ENCODE measurements around the gene SFXN2. TPM values are rescaled to one million over a fixed set of nuclear protein-coding genes. Genes with fewer than 3 reads are reported as not detected.

Gene SFXN2
- polyA plus RNA-seq, 1 of the 3 experiments (the other 2 are of a cell fraction), result 10.2 TPM

GRCh38 chr10:102682981-102683380, 31.5 kb upstream of the SFXN2 start:
- no peaks in the 10 kb centered on the region for H4K20me1 ChIP-seq (ENCODE audit: insufficient read depth)
- TF ChIP-seq, protein P1, sequence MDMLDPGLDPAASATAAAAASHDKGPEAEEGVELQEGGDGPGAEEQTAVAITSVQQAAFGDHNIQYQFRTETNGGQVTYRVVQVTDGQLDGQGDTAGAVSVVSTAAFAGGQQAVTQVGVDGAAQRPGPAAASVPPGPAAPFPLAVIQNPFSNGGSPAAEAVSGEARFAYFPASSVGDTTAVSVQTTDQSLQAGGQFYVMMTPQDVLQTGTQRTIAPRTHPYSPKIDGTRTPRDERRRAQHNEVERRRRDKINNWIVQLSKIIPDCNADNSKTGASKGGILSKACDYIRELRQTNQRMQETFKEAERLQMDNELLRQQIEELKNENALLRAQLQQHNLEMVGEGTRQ (IDR thresholded peaks at IDR 0.05; ENCODE audit: borderline replicate concordance, low read depth, low read length), result no peak
- TF ChIP-seq MXI1 (IDR thresholded peaks at IDR 0.05; ENCODE audit: low read depth, low read length) (no peak), FOXJ3 (CRISPR knock-in tag; IDR thresholded peaks at IDR 0.05) (no peak), GABPA (IDR thresholded peaks at IDR 0.05; ENCODE audit: low read depth) (no peak), RCOR1 (IDR thresholded peaks at IDR 0.05; ENCODE audit: low read length) (no peak), TAF1 (IDR thresholded peaks at IDR 0.05; ENCODE audit: borderline replicate concordance, low read depth, low read length) (no peak), TCF12 (IDR thresholded peaks at IDR 0.05) (no peak), FOSL2 (IDR thresholded peaks at IDR 0.05; ENCODE audit: borderline replicate concordance, low read depth) (no peak), RFX5 (IDR thresholded peaks at IDR 0.05; ENCODE audit: low read length) (no peak), JUND (IDR thresholded peaks at IDR 0.05) (no peak), FOXM1 (IDR thresholded peaks at IDR 0.05; ENCODE audit: low read depth) (no peak)
- TF ChIP-seq, protein P2, sequence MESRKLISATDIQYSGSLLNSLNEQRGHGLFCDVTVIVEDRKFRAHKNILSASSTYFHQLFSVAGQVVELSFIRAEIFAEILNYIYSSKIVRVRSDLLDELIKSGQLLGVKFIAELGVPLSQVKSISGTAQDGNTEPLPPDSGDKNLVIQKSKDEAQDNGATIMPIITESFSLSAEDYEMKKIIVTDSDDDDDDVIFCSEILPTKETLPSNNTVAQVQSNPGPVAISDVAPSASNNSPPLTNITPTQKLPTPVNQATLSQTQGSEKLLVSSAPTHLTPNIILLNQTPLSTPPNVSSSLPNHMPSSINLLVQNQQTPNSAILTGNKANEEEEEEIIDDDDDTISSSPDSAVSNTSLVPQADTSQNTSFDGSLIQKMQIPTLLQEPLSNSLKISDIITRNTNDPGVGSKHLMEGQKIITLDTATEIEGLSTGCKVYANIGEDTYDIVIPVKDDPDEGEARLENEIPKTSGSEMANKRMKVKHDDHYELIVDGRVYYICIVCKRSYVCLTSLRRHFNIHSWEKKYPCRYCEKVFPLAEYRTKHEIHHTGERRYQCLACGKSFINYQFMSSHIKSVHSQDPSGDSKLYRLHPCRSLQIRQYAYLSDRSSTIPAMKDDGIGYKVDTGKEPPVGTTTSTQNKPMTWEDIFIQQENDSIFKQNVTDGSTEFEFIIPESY (IDR thresholded peaks at IDR 0.05; ENCODE audit: borderline replicate concordance, low read depth), result no peak
- TF ChIP-seq, protein P3, sequence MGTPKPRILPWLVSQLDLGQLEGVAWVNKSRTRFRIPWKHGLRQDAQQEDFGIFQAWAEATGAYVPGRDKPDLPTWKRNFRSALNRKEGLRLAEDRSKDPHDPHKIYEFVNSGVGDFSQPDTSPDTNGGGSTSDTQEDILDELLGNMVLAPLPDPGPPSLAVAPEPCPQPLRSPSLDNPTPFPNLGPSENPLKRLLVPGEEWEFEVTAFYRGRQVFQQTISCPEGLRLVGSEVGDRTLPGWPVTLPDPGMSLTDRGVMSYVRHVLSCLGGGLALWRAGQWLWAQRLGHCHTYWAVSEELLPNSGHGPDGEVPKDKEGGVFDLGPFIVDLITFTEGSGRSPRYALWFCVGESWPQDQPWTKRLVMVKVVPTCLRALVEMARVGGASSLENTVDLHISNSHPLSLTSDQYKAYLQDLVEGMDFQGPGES (IDR thresholded peaks at IDR 0.05; ENCODE audit: low read depth, low read length), result no peak
- H3K9me2 ChIP-seq, result no peaks in the 10 kb centered on the region
- no peak overlapping the region for H3K9ac ChIP-seq
- H3K79me2 ChIP-seq (ENCODE audit: insufficient read depth), result no peaks in the 10 kb centered on the region
- peaks cover 0 to 11% of the 10 kb centered on the region in 2 experiments; a peak in 2 of 4 replicates for H3K4me1 ChIP-seq (ENCODE audit: control insufficient read depth in 1 of 2, insufficient read depth in 2 of 2, low read depth in 1 of 2, low read length in 1 of 2)
- ChIA-PET CTCF (interaction anchor here (1.0 to 1.9 kb wide), 2 partner anchors 13 to 30 kb away, joined by 4 to 5 read pairs; no protein-coding TSS in a partner anchor), POLR2A (no interaction called here)
- H2AFZ ChIP-seq (ENCODE audit: low read depth), result no peak overlapping the region
- peaks cover 5% of the 10 kb centered on the region for H3F3A ChIP-seq (replicated peaks; ENCODE audit: insufficient read depth)
- H3K4me3 ChIP-seq (ENCODE audit: low read depth in 2 of 2, low read length in 1 of 2), result no peak overlapping the region
- DNase-seq, result no peak
- no peak overlapping the region for H3K27ac ChIP-seq (ENCODE audit: low read depth in 2 of 2, low read length in 1 of 2)
- no peaks in the 10 kb centered on the region for H3K27me3 ChIP-seq (ENCODE audit: insufficient read depth)
- no peaks in the 10 kb centered on the region for H3K9me3 ChIP-seq
- H3K4me2 ChIP-seq, result no peak overlapping the region
- WGBS (ENCODE audit: low lambda C conversion rate), result 92% methylated on average over 4 of the region's 4 CpGs
- H3K36me3 ChIP-seq (replicated peaks in 1 of 2; ENCODE audit: control insufficient read depth in 1 of 2, insufficient read depth in 2 of 2, low read length in 1 of 2), result peaks cover 10 to 18% of the 10 kb centered on the region in 2 experiments

GRCh38 chr10:102683736-102684135, 30.7 kb upstream of the SFXN2 start:
- Histone ChIP-seq H3K79me2 (ENCODE audit: insufficient read depth) (no peaks in the 10 kb centered on the region), H3K9me3 (no peaks in the 10 kb centered on the region), H3K9ac (no peak overlapping the region), H3K9me2 (no peaks in the 10 kb centered on the region), H3K36me3 (replicated peaks in 1 of 2; ENCODE audit: control insufficient read depth in 1 of 2, insufficient read depth in 2 of 2, low read length in 1 of 2) (peaks cover 10 to 18% of the 10 kb centered on the region in 2 experiments), H2AFZ (ENCODE audit: low read depth) (no peak overlapping the region), H3K27me3 (ENCODE audit: insufficient read depth) (no peaks in the 10 kb centered on the region), H4K20me1 (ENCODE audit: insufficient read depth) (no peaks in the 10 kb centered on the region), H3K4me2 (no peak overlapping the region), H3K4me3 (ENCODE audit: low read depth in 2 of 2, low read length in 1 of 2) (no peak overlapping the region), H3F3A (replicated peaks; ENCODE audit: insufficient read depth) (peaks cover 5% of the 10 kb centered on the region), H3K27ac (ENCODE audit: low read depth in 2 of 2, low read length in 1 of 2) (no peak overlapping the region), H3K4me1 (ENCODE audit: control insufficient read depth in 1 of 2, insufficient read depth in 2 of 2, low read depth in 1 of 2, low read length in 1 of 2) (peaks cover 0 to 4% of the 10 kb centered on the region in 2 experiments; a peak in 1 of 4 replicates)
- WGBS (ENCODE audit: low lambda C conversion rate), result 98% methylated on average over 5 of the region's 5 CpGs
- POLR2A ChIA-PET, result no interaction called here
- CTCF ChIA-PET, result interaction anchor here (1.8 to 1.9 kb wide), 2 partner anchors 9 to 14 kb away, joined by 4 to 5 read pairs; no protein-coding TSS in a partner anchor
- TF ChIP-seq SIN3A (IDR thresholded peaks at IDR 0.05; ENCODE audit: borderline replicate concordance, low read depth, low read length), result no peak
- no peak for TF ChIP-seq EP300 (IDR thresholded peaks at IDR 0.05; ENCODE audit: borderline replicate concordance in 1 of 2, low read depth in 1 of 2, low read length in 1 of 2)
- no peak for TF ChIP-seq EZH2phosphoT487 (IDR thresholded peaks at IDR 0.05; ENCODE audit: borderline replicate concordance, low read depth)
- no peak for TF ChIP-seq USF1 (IDR thresholded peaks at IDR 0.05; ENCODE audit: borderline replicate concordance, low read depth)
- TF ChIP-seq POLR2AphosphoS5 (IDR thresholded peaks at IDR 0.05; ENCODE audit: low read depth, low read length), result no peak
- TF ChIP-seq RCOR1 (IDR thresholded peaks at IDR 0.05; ENCODE audit: low read length), result no peak
- no peak for TF ChIP-seq NFIC (IDR thresholded peaks at IDR 0.05; ENCODE audit: borderline replicate concordance)
- TF ChIP-seq RXRA (IDR thresholded peaks at IDR 0.05; ENCODE audit: borderline replicate concordance, low read depth), result no peak
- DNase-seq, result no peak
